Measurements from ENCODE around the gene NPC2. TPM values are rescaled to one million over a fixed set of nuclear protein-coding genes. Genes with fewer than 3 reads are reported as not detected.
"Not testable (repeated sequence)": the region's sequence is repeated elsewhere in the genome, so short reads cannot be mapped to it uniquely, and the experiment has no call there.

Gene NPC2
- 93.5 TPM for total RNA-seq
- long read RNA-seq, transcript NPC2-207 (5 exons, 1,035 nt) = major isoform, 66 of 66 reads
- long read RNA-seq, partial matches to known transcripts = 0 of 66 reads
- long read RNA-seq, other reads (novel, unspliced or antisense) = 0 of 66 reads

DNA sequence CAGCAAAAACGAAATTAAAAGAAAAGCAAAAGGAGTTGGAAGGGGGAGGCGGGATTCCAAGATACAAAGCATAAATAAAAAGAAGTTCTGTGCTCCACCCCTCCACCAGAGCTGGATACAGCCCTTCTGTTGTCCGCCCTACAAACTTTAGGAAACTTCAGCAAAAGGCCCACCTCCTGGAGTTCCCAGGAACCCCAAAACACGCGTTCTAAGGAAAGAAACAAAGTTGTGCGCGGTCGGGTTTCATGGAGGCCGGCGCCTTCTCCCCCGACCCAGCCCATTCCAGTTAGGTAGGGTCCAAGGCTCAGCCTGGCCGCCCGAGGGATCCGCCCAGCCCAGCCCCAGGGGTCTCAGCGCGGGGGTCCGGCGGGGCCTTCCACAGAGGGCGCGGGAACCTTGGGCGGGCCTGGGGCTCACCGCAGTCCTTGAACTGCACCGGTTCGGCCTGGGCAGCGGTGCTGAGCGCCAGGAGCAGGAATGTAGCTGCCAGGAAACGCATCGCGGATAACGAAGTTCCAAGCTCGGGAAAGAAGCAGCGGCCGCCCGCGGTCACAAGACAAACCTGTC lies at the start of gene NPC2:
TSS of gene NPC2 (minus strand) at position 530 of the 567 bp plus-strand sequence. CDS start at position 499, 31 bp downstream.
- TF ChIP-seq, protein P1, sequence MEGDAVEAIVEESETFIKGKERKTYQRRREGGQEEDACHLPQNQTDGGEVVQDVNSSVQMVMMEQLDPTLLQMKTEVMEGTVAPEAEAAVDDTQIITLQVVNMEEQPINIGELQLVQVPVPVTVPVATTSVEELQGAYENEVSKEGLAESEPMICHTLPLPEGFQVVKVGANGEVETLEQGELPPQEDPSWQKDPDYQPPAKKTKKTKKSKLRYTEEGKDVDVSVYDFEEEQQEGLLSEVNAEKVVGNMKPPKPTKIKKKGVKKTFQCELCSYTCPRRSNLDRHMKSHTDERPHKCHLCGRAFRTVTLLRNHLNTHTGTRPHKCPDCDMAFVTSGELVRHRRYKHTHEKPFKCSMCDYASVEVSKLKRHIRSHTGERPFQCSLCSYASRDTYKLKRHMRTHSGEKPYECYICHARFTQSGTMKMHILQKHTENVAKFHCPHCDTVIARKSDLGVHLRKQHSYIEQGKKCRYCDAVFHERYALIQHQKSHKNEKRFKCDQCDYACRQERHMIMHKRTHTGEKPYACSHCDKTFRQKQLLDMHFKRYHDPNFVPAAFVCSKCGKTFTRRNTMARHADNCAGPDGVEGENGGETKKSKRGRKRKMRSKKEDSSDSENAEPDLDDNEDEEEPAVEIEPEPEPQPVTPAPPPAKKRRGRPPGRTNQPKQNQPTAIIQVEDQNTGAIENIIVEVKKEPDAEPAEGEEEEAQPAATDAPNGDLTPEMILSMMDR (IDR thresholded peaks at IDR 0.05; ENCODE audit: borderline replicate concordance) = no peak
- Histone ChIP-seq H3K36me3 (no peaks in the 10 kb centered on the region), H3K27ac (replicated peaks) (peak within 1 kb of the TSS; percentile 96), H3K4me1 (peaks cover 66% of the 10 kb centered on the region), H3K9me3 (replicated peaks) (no peaks in the 10 kb centered on the region), H3K4me3 (peak within 1 kb of the TSS; percentile 93), H3K27me3 (ENCODE audit: low read depth) (no peaks in the 10 kb centered on the region)
- DNase-seq = no peak
- intact Hi-C loops (cut with micrococcal nuclease) = no loop called here

DNA sequence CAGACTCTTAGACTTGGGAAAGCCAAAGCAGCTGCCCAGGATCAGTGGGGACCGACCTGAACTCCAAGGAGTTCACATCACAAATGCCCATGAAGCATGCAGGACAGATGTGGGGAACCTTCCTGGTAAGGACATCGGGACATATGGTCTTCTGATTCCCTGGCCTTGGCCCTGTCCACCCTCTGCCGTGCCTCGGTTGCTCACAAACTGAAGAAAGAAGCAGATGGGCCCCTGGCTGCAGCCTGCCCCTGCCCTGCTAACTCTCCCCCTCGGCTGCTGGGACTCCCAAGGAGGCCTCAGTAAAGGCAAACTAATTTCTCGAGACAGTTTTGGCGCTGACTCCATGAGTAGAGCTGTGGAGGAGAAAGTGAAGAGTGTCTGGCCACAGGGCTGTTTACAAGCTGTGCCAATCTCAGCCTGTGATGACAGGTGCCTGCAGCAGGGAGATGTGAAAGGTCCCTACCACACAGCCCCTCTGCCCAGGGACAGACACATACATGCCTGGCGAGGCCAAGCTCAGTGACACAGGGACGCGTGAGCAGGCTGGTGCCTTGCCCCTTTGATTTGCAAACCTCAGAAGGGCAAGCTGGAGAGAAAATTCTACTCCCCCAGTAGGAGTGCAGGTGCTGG lies 49.1 kb upstream of the NPC2 start:
- Histone ChIP-seq H3K27ac (replicated peaks) (no peak overlapping the region), H3K4me3 (no peak overlapping the region), H3K4me1 (no peaks in the 10 kb centered on the region), H3K36me3 (no peaks in the 10 kb centered on the region), H3K9me3 (replicated peaks) (no peaks in the 10 kb centered on the region), H3K27me3 (ENCODE audit: low read depth) (no peaks in the 10 kb centered on the region)
- TF ChIP-seq, protein P1 (IDR thresholded peaks at IDR 0.05; ENCODE audit: borderline replicate concordance) = no peak
- intact Hi-C loops (cut with micrococcal nuclease) = no loop called here
- DNase-seq = no peak

GRCh38 chr14:74541225-74541624 lies 48.1 kb upstream of the NPC2 start:
- no peaks in the 10 kb centered on the region for H3K4me1 ChIP-seq

GRCh38 chr14:74539503-74539902 lies 46.4 kb upstream of the NPC2 start:
- H3K36me3 ChIP-seq = no peaks in the 10 kb centered on the region
- no peaks in the 10 kb centered on the region for H3K9me3 ChIP-seq (replicated peaks)
- no peaks in the 10 kb centered on the region for H3K4me1 ChIP-seq
- H3K27ac ChIP-seq (replicated peaks) = no peak overlapping the region
- no peaks in the 10 kb centered on the region for H3K27me3 ChIP-seq (ENCODE audit: low read depth)
- H3K4me3 ChIP-seq = no peak overlapping the region
- TF ChIP-seq, protein P1 (IDR thresholded peaks at IDR 0.05; ENCODE audit: borderline replicate concordance) = no peak
- intact Hi-C loops (cut with micrococcal nuclease) = no loop called here
- no peak for DNase-seq

More at GRCh38 chr14:74541225-74541624, 48.1 kb upstream of the NPC2 start:
- no peak for DNase-seq
- TF ChIP-seq, protein P1 (IDR thresholded peaks at IDR 0.05; ENCODE audit: borderline replicate concordance) = no peak
- Histone ChIP-seq H3K27ac (replicated peaks) (no peak overlapping the region), H3K9me3 (replicated peaks) (no peaks in the 10 kb centered on the region), H3K36me3 (no peaks in the 10 kb centered on the region), H3K4me3 (no peak overlapping the region), H3K27me3 (ENCODE audit: low read depth) (no peaks in the 10 kb centered on the region)
- intact Hi-C loops (cut with micrococcal nuclease) = no loop called here

- H3K4me3 ChIP-seq = no peak overlapping the region
- TF ChIP-seq, protein P1 (IDR thresholded peaks at IDR 0.05; ENCODE audit: borderline replicate concordance) = no peak
- DNase-seq = no peak
These were observed 45.6 kb upstream of the NPC2 start for GRCh38 chr14:74538411-74539391.

GRCh38 chr14:74536336-74536735 lies 43.2 kb upstream of the NPC2 start:
- H3K36me3 ChIP-seq; intact Hi-C loops (cut with micrococcal nuclease): not testable (repeated sequence)

More at GRCh38 chr14:74538411-74539391, 45.6 kb upstream of the NPC2 start:
- H3K9me3 ChIP-seq (replicated peaks) = no peaks in the 10 kb centered on the region
- no peaks in the 10 kb centered on the region for H3K4me1 ChIP-seq
- no peaks in the 10 kb centered on the region for H3K27me3 ChIP-seq (ENCODE audit: low read depth)
- no peaks in the 10 kb centered on the region for H3K36me3 ChIP-seq
- intact Hi-C loops (cut with micrococcal nuclease) = no loop called here
- no peak overlapping the region for H3K27ac ChIP-seq (replicated peaks)

More at GRCh38 chr14:74536336-74536735, 43.2 kb upstream of the NPC2 start:
- not testable (repeated sequence) for DNase-seq; H3K27ac ChIP-seq (replicated peaks); H3K27me3 ChIP-seq (ENCODE audit: low read depth); H3K4me1 ChIP-seq; H3K4me3 ChIP-seq; H3K9me3 ChIP-seq (replicated peaks)
